GM18505 (cell line): ENCODE measurements around the gene AEBP2.

ENCODE experiments used
- ATAC-seq: cut with Tn5 transposase; IDR thresholded peaks from one replicate; pipeline ENCODE4 v1.9.1; 2021; ENCODE audit not compliant: unreplicated experiment
- POLR2A ChIP-seq: IDR thresholded peaks from 4 replicates; pipeline ENCODE4 v1.6.1; 2011; ENCODE audit warnings: borderline replicate concordance; ENCODE audit not compliant: insufficient read depth, insufficient read length; ENCODE audit errors: extremely low read depth

AEBP2 gene

DNA sequence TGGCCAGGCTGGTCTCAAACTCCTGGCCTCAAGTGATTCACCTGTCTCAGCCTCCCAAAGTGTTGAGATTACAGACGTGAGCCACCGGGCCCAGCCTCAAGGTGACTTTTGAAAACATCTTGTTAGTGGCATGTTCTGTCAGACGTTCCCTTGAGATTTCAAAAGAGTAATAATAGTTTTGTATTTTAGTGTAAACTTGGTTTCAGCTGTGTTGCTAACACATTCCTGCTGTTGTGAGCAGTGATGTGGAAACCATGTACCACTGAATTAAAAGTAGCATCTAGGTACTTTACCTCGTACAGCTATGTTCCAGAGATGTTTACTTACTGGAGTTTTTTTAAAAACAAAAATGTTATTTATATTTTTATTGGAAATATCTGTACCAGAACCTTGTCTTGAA is 111.3 kb downstream of the AEBP2 start:
- ATAC-seq, result peak; percentile 41
- no peak for TF ChIP-seq POLR2A

GRCh38 chr12:19552441-19553097 is 113.3 kb downstream of the AEBP2 start:
- ATAC-seq, result peak; percentile 93

- no peak for TF ChIP-seq POLR2A
- no peak for ATAC-seq
These were observed 113.9 kb downstream of the AEBP2 start for GRCh38 chr12:19553175-19553574.

DNA sequence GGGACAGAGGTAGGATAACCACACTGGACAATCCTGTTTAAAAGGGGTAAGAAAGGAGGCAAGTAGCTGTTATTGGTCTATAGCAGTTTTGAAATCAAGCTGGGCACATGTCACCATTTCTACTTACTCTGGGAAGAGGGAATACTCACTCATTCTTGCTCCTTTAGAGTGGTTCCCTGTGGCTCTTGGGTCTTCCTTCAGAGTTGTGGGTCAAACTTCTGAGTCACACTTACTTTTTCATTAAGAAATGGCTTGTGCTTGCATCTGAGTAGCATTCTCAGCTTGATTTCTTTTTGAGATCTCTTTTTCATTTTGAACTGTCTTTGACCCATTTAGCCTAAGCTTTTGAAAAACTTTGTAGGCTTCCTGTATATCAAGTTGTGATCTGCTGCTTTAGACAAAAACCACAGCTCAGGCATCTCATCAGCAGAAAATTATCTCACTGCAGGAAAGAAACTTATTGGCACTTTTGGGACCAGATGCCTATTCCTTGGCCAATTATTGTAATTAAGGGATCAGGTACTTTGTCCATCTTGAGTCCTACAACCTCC is 122.2 kb downstream of the AEBP2 start:
- TF ChIP-seq POLR2A, result no peak
- no peak for ATAC-seq
